CD4-positive, alpha-beta T cell treated with Interleukin-10 for 1 hour (primary cell): ENCODE measurements around the gene MAGI2.
"Not testable (repeated sequence)": the region's sequence is repeated elsewhere in the genome, so short reads cannot be mapped to it uniquely, and the experiment has no call there.

Experiments
- DNase-seq: peaks from one replicate; pipeline ENCODE4 v3.0.0-alpha.2; 2020

The MAGI2 gene

GRCh38 chr7:79132844-79133451 is 320.5 kb downstream of the MAGI2 start:
- DNase-seq = no peak

DNA sequence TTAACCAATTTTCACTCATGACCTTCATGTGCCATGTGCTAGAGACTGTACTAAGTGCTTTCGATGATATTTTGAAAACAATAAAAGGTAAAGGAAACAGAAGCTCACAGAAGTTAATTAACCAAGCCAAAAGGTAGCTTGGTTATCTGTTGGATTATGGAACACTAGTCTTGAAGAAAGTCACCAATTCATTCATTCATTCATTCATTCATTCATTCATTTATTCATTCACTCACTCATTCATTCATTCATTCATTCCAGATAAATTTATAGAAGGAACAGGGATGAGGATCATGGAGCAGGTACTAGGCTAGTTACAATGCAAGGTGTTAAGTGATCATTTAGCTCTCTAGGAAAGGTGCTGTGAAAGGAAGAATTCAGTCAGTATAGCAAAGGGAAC is 322.8 kb downstream of the MAGI2 start:
- no peak for DNase-seq

GRCh38 chr7:79124331-79124730 is 329.1 kb downstream of the MAGI2 start:
- no peak for DNase-seq

GRCh38 chr7:79118143-79118542 is 335.3 kb downstream of the MAGI2 start:
- no peak for DNase-seq

DNA sequence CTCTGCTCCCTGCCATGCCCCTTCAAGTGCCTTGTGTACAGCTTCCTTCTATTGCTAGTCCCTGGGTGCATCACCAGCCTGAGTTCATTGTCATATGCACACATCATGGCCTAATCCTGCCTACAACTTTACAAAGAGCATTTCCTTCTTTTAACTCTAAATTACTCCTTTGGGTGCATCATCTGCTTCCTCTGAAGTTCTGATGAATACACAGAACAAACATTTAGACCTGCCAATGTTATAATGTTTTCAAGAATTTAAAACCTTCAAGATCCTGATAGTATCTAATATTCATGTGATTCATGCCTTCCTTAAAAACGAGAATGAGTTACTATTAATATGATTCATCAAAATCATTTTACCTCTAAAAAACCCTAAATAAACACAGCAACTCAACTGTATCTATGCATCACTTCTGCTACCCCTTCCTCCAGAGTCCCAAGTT is 357.1 kb downstream of the MAGI2 start:
- DNase-seq = no peak

GRCh38 chr7:79093421-79093820 is 360.0 kb downstream of the MAGI2 start:
- DNase-seq = no peak

- no peak for DNase-seq
Observed at GRCh38 chr7:79091661-79092060, 361.8 kb downstream of the MAGI2 start.

GRCh38 chr7:79091011-79091410 is 362.5 kb downstream of the MAGI2 start:
- DNase-seq = no peak

DNA sequence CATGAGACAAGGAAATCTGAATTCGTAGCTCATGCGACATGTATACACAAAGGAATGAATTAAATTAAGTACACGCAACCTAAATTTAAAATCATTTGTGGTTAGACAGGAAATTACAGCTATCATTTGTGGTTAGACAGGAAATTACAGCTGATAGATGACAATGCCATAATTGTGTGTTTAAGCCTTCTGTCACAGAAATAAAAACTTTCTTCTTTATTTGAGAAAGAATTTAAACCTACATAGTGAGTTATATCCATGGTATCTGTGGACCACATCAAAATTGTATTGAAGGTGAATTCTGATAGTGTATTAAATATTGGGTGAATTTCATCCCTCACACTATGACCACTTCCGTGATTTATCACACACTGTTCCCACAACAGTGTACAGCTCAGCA is 362.9 kb downstream of the MAGI2 start:
- DNase-seq = no peak

- DNase-seq = no peak
Observed at GRCh38 chr7:79084423-79084822, 369.0 kb downstream of the MAGI2 start.

DNA sequence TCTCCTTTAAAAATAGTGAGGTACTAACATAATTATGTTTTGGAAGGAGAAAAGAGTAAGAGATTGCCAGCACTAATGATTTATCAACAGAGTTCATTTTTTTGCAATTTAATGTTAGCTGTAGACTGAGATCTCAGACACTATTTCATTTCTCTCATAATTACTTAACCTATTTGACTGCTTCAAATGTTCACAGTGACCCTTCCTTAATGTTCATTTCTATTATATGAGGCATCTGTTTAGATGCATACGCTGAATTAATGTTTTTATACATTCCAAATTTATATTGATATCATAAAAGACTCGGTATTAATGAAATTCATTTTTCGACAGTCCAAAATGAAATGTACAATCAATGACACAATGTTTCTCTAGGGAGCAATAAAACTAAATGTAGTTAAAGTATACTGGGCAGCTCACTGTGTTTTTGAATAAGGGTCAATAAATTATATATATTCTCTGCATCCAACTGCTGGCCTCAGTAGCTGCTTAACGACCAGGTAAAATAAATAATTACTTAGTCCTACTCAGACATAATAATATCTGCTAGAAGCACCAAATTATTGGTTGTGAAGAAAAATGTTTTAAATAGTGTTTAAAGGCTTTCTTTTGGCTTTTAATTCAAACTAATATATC is 373.4 kb downstream of the MAGI2 start:
- DNase-seq = no peak

DNA sequence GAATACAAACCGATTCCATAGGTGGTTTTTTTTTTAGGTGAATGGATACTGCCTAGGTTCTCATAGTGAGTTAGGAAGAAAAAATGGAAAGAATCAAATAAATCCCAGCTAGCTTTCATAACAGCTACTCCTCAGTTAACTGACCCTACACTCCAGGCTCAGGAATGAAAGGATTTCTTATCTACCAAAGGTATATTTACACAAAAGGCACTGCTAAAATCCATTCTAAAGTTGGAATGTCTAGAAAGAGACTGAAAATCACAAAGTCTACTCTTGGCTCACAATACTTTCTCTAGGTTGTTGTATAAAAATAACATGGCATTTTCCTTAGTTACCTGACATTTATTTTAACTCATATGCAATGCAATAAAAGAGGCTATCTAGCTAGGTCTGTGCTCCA is 375.2 kb downstream of the MAGI2 start:
- DNase-seq = no peak

DNA sequence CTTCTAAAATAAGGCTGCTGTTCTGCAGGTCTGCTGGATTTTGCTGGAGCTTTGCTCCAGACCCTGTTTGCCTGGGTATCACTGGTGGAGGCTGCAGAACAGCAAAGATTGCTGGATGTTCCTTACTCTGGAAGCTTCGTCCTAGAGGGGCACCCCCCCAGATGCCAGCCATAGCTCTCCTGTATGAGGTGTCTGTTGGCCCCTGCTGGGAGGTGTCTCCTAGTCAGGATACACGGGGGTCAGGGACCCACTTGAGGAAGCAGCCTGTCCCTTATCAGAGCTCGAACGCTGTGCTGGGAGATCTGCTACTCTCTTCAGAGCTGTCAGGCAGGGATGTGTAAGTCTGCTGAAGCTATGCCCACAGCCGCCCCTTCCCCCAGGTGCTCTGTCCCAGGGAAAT is 382.3 kb downstream of the MAGI2 start:
- DNase-seq = not testable (repeated sequence)

- DNase-seq = no peak
Observed at GRCh38 chr7:79064187-79064823, 389.2 kb downstream of the MAGI2 start.

DNA sequence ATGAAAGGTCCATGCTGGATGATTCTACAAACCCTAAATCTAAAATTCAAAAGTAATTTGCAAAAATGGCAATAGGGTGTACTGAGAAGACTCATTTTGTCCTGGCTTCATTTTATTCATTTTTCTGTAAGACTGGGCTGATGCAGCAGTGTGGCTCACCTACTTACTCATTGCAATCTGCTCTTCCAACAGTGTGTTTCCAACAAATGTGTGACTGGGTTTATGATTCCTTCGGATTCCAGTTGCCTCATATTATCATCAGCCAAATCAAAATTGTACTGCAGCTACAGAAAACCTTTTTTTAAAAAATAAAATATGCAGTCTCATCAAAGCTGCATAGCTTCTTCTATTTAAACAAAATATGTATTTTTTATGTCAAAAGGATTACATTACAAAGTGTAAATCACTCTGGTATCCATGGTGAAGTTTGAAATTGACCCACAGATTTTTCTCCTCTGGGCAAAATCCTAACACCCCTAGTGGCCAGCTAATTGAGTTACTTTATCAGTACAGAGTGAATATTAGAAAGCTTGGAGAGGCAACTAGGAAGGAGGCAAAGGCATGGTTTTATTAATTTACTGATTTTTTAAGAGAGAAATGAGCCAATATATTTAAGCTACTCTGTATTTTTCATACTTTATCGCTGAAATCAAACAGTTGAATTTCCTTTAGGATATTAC is 390.3 kb downstream of the MAGI2 start:
- DNase-seq = no peak

GRCh38 chr7:79060498-79060897 is 393.0 kb downstream of the MAGI2 start:
- no peak for DNase-seq

GRCh38 chr7:79055722-79056415 is 397.6 kb downstream of the MAGI2 start:
- DNase-seq = no peak

DNA sequence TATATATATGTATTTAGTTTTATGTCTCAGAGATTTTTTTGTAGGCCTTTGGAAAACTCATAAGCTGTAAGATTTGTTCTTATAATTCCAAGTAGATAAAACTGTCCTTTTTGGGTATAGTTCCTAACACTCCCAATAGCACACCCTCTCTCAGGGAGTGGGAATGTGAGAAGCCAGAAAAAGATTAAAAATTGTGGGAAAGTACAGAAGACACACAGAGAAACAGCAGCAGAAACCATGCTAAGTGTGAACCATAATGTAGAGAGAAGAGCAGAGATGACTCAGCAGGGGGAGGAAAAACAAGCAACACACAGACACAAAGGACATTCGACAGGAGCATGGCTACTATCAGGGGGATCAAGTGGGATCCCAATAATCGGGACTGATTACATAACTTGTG is 401.6 kb downstream of the MAGI2 start:
- no peak for DNase-seq

- no peak for DNase-seq
Observed at GRCh38 chr7:79050603-79051002, 402.9 kb downstream of the MAGI2 start.

GRCh38 chr7:79046061-79046460 is 407.4 kb downstream of the MAGI2 start:
- no peak for DNase-seq

- no peak for DNase-seq
Observed at GRCh38 chr7:79037001-79037400, 416.5 kb downstream of the MAGI2 start.

GRCh38 chr7:79036356-79036755 is 417.1 kb downstream of the MAGI2 start:
- DNase-seq = no peak

GRCh38 chr7:79035858-79036257 is 417.6 kb downstream of the MAGI2 start:
- DNase-seq = no peak
